Neural cell (in vitro differentiated cells): ENCODE results near the gene RGS1. TPM values are rescaled to one million over a fixed set of nuclear protein-coding genes. Genes with fewer than 3 reads are reported as not detected.

Experiments
- H2AFZ ChIP-seq: fragments of 200-600, 300-800 bp; sonication (generic), shearing (Covaris generic); 2 replicates; pipeline ENCODE4 v1.6.0; 2014; ENCODE audit warnings: low read depth, mild to moderate bottlenecking, antibody characterized with exemption, low read length, moderate library complexity
- H3F3A ChIP-seq: fragments of 200-600 bp; shearing (Covaris generic); 2 replicates; pipeline ENCODE4 v1.6.1; 2016; ENCODE audit warnings: mild to moderate bottlenecking, moderate library complexity, mixed read lengths, antibody characterized with exemption, low read length; ENCODE audit not compliant: insufficient read depth, poor library complexity, severe bottlenecking
- H3K27ac ChIP-seq: fragments of 200-600, 300-800 bp; sonication (generic), shearing (Covaris generic); 2 replicates; pipeline ENCODE4 v1.5.1; 2014; ENCODE audit warnings: mild to moderate bottlenecking, low read length, moderate library complexity
- H3K27me3 ChIP-seq: fragments of 300-800, 200-600 bp; sonication (generic), shearing (Covaris generic); 2 replicates; pipeline ENCODE4 v1.6.0; 2014; ENCODE audit warnings: mild to moderate bottlenecking, low read depth, low read length, moderate library complexity; ENCODE audit not compliant: insufficient read depth
- H3K36me3 ChIP-seq: fragments of 300-800, 200-600 bp; sonication (generic), shearing (Covaris generic); 2 replicates; pipeline ENCODE4 v1.5.1; 2014; ENCODE audit warnings: mild to moderate bottlenecking, antibody characterized with exemption, low read length, moderate library complexity; ENCODE audit not compliant: insufficient read depth
- H3K4me2 ChIP-seq: fragments of 300-800, 200-600 bp; sonication (generic), shearing (Covaris generic); 2 replicates; pipeline ENCODE4 v1.6.0; 2014; ENCODE audit warnings: mild to moderate bottlenecking, low read length
- H3K4me3 ChIP-seq: fragments of 300-800, 200-600 bp; sonication (generic), shearing (Covaris generic); 2 replicates; pipeline ENCODE4 v1.5.1; 2014; ENCODE audit warnings: mild to moderate bottlenecking, low read length, moderate library complexity
- H3K79me2 ChIP-seq: fragments of 200-600 bp; shearing (Covaris generic); replicated peaks from 2 replicates; pipeline ENCODE4 v1.6.0; 2014; ENCODE audit warnings: mild to moderate bottlenecking, low read length, moderate library complexity; ENCODE audit not compliant: insufficient read depth
- H3K9ac ChIP-seq: fragments of 300-800, 200-600 bp; sonication (generic), shearing (Covaris generic); 2 replicates; pipeline ENCODE4 v1.6.1; 2016; ENCODE audit warnings: mild to moderate bottlenecking, low read length, mixed read lengths
- H3K9me2 ChIP-seq: fragments of 200-600 bp; shearing (Covaris generic); 2 replicates; pipeline ENCODE4 v1.6.1; 2016; ENCODE audit warnings: mild to moderate bottlenecking, low read length, mixed read lengths; ENCODE audit not compliant: insufficient read depth
- H3K9me3 ChIP-seq: fragments of 200-600, 300-800 bp; sonication (generic), shearing (Covaris generic); 2 replicates; pipeline ENCODE4 v1.6.1; 2016; ENCODE audit warnings: mild to moderate bottlenecking, mixed run types, low read length, moderate library complexity, mixed read lengths
- H4K20me1 ChIP-seq: fragments of 200-600 bp; shearing (Covaris generic); 2 replicates; pipeline ENCODE4 v1.6.1; 2016; ENCODE audit warnings: mild to moderate bottlenecking, mixed run types; ENCODE audit not compliant: insufficient read depth
- CTCF ChIP-seq: fragments of 450-650 bp; IDR thresholded peaks from 2 replicates; pipeline ENCODE4 v1.5.1; 2014; ENCODE audit warnings: antibody characterized with exemption, mild to moderate bottlenecking, moderate library complexity; ENCODE audit not compliant: poor library complexity, severe bottlenecking
- EP300 ChIP-seq: fragments of 450-650 bp; conservative IDR thresholded peaks from 2 replicates; pipeline ENCODE4 v1.6.1; 2014; ENCODE audit warnings: antibody characterized with exemption, mild to moderate bottlenecking, moderate library complexity; ENCODE audit not compliant: poor library complexity, severe bottlenecking
- EZH2 ChIP-seq: fragments of 200-600, 300-800 bp; shearing (Covaris generic), sonication (generic); IDR thresholded peaks from 2 replicates; pipeline ENCODE4 v1.6.1; 2014; ENCODE audit warnings: antibody characterized with exemption, low read length, borderline replicate concordance, mild to moderate bottlenecking; ENCODE audit not compliant: insufficient read depth, poor library complexity, severe bottlenecking
- MXI1 ChIP-seq: fragments of 450-650 bp; conservative IDR thresholded peaks from 2 replicates; pipeline ENCODE4 v1.6.1; 2014; ENCODE audit warnings: antibody characterized with exemption, mild to moderate bottlenecking; ENCODE audit not compliant: poor library complexity, severe bottlenecking
- POLR2AphosphoS5 ChIP-seq: IDR thresholded peaks from 2 replicates; pipeline ENCODE4 v1.6.1; 2012
- RAD21 ChIP-seq: fragments of 450-650 bp; conservative IDR thresholded peaks from 2 replicates; pipeline ENCODE4 v1.6.1; 2014; ENCODE audit warnings: antibody characterized with exemption, mild to moderate bottlenecking, moderate library complexity
- REST ChIP-seq: IDR thresholded peaks from 2 replicates; pipeline ENCODE4 v1.6.1; 2012; ENCODE audit warnings: borderline replicate concordance
- SMC3 ChIP-seq: fragments of 450-650 bp; conservative IDR thresholded peaks from 2 replicates; pipeline ENCODE4 v1.6.1; 2014; ENCODE audit warnings: antibody characterized with exemption, mild to moderate bottlenecking, moderate library complexity; ENCODE audit not compliant: poor library complexity
- TAF1 ChIP-seq: IDR thresholded peaks from 2 replicates; pipeline ENCODE4 v1.6.1; 2012; ENCODE audit warnings: low read depth
- polyA plus RNA-seq: library from polyadenylated mRNA; depleted of rRNA; stranded (reverse); fragments of >200 nt; gene quantifications from 2 replicates; pipeline ENCODE4 v1.2.3, GENCODE V29; 2014

Gene RGS1
- polyA plus RNA-seq, 1 donor from 2014 or later: not detected

GRCh38 chr1:192563129-192563528, 12.4 kb upstream of the RGS1 start:
- Histone ChIP-seq H3K27me3 (no peaks in the 10 kb centered on the region), H3K79me2 (no peaks in the 10 kb centered on the region), H4K20me1 (no peaks in the 10 kb centered on the region), H3K36me3 (no peaks in the 10 kb centered on the region), H3K9me3 (no peaks in the 10 kb centered on the region), H2AFZ (no peak overlapping the region), H3F3A (no peaks in the 10 kb centered on the region), H3K4me2 (no peak overlapping the region), H3K9me2 (no peaks in the 10 kb centered on the region), H3K4me3 (no peak overlapping the region), H3K27ac (no peak overlapping the region), H3K9ac (no peak overlapping the region)
- TF ChIP-seq SMC3 (no peak), RAD21 (no peak), REST (no peak), POLR2AphosphoS5 (no peak), TAF1 (no peak), MXI1 (no peak), CTCF (no peak), EP300 (no peak), EZH2 (no peak)

- Histone ChIP-seq H3K27ac (no peak overlapping the region), H3K4me2 (no peak overlapping the region), H3K9me3 (no peaks in the 10 kb centered on the region), H3K4me3 (no peak overlapping the region), H3K36me3 (no peaks in the 10 kb centered on the region), H3K9ac (no peak overlapping the region), H2AFZ (no peak overlapping the region), H3K79me2 (no peaks in the 10 kb centered on the region), H4K20me1 (no peaks in the 10 kb centered on the region), H3K9me2 (no peaks in the 10 kb centered on the region), H3K27me3 (no peaks in the 10 kb centered on the region), H3F3A (no peaks in the 10 kb centered on the region)
- TF ChIP-seq POLR2AphosphoS5 (no peak), CTCF (no peak), MXI1 (no peak), RAD21 (no peak), EZH2 (no peak), SMC3 (no peak), REST (no peak), TAF1 (no peak), EP300 (no peak)
Measured at GRCh38 chr1:192564099-192564498, 11.5 kb upstream of the RGS1 start.
